ENCODE results near the gene SMIM29. TPM values are rescaled to one million over a fixed set of nuclear protein-coding genes. Genes with fewer than 3 reads are reported as not detected.

The SMIM29 gene
- total and polyA plus RNA-seq, 10 of the 15 experiments (the other 5 are each of a cell fraction or from before 2014, with no cell fraction given), result 7.1 to 30.0 (median 16.2) TPM

DNA sequence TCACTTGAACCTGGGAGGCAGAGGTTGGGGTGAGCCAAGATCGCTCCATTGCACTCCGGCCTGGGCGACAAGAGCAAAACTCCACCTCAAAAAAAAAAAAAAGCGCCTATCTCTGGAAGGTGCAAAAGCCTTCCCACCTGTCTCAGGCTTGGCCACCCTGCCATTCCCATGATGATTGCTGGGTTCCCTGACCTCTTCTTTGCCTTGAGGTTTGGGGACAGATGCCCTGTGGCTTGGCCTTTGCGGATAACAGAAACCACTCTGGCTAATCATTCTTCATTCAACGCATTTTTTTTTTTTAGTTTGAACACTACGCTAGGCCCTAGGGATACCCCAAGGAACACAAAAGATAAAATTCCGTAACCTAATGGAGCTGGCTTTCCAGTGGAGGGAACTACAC is 18.9 kb downstream of the SMIM29 start:
- intact Hi-C loops (cut with micrococcal nuclease; ENCODE audit: unreplicated experiment) (no loop called here), in situ Hi-C loops (cut with MboI) (loop anchor here (25.0 kb wide), 1 partner anchor 382 kb away; no protein-coding TSS in a partner anchor)
- no peak overlapping the region for H2AFZ ChIP-seq (ENCODE audit: control insufficient read depth, low read depth, low read length)
- RAD21 ChIA-PET (ENCODE audit: unreplicated experiment), result no interaction called here
- no peaks in the 10 kb centered on the region for H4K20me1 ChIP-seq (ENCODE audit: control insufficient read depth, insufficient read depth)
- no peak overlapping the region for H3K4me3 ChIP-seq
- no peaks in the 10 kb centered on the region for H3K79me2 ChIP-seq (ENCODE audit: control insufficient read depth, insufficient read depth, low read length)
- SMC1A ChIA-PET (ENCODE audit: uncharacterized antibody, unreplicated experiment), result interaction anchor here (1.3 kb wide), 1 partner anchor 20 kb away, joined by 4 read pairs; the partner anchor contains the start of gene SMIM29
- FAIRE-seq, result no peak
- H3K9me3 ChIP-seq (replicated peaks; ENCODE audit: control insufficient read depth, insufficient read depth, low read length), result no peaks in the 10 kb centered on the region
- H3K9ac ChIP-seq (ENCODE audit: control insufficient read depth, insufficient read depth, low read length), result no peak overlapping the region
- H3K27ac ChIP-seq (ENCODE audit: control insufficient read depth, insufficient read depth), result no peak overlapping the region
- peaks cover 24% of the 10 kb centered on the region for H3K4me1 ChIP-seq (ENCODE audit: control insufficient read depth, insufficient read depth, low read length)
- H3K4me2 ChIP-seq (ENCODE audit: control insufficient read depth, insufficient read depth), result no peak overlapping the region
- CTCF ChIA-PET, result interaction anchor here (0.6 kb wide), 1 partner anchor 740 kb away, joined by 3 read pairs; no protein-coding TSS in a partner anchor
- 94% methylated on average over 7 of the region's 8 CpGs for WGBS (ENCODE audit: insufficient coverage, insufficient replicate concordance, low lambda C conversion rate, missing lambda C conversion rate)
- no TSS peak for BruUV-seq (replicated peaks)
- no peak for DNase-seq (ENCODE audit: low read depth, low spot score)
- POLR2A ChIA-PET, result interaction anchor here (0.6 to 2.1 kb wide), 2 partner anchors 10 to 1258 kb away, joined by 3 to 7 read pairs; no protein-coding TSS in a partner anchor
- H3K27me3 ChIP-seq (replicated peaks in 1 of 2; ENCODE audit: control insufficient read depth in 2 of 2, insufficient read depth in 2 of 2, low read length in 1 of 2), result no peaks in the 10 kb centered on the region
- TF ChIP-seq TCF12 (IDR thresholded peaks at IDR 0.05; ENCODE audit: low read depth, low read length), result no peak
- TF ChIP-seq WRNIP1 (IDR thresholded peaks at IDR 0.05; ENCODE audit: borderline replicate concordance, low read depth, low read length), result no peak
- no peak for TF ChIP-seq CHD4 (IDR thresholded peaks at IDR 0.05)
- no peak for TF ChIP-seq USF1 (IDR thresholded peaks at IDR 0.05; ENCODE audit: borderline replicate concordance, extremely low read length, insufficient read depth, low read depth, low read length)
- TF ChIP-seq IKZF2 (IDR thresholded peaks at IDR 0.05), result no peak
- TF ChIP-seq ZSCAN29 (IDR thresholded peaks at IDR 0.05), result no peak
- TF ChIP-seq CBX3 (IDR thresholded peaks at IDR 0.05; ENCODE audit: borderline replicate concordance, low read depth), result no peak
- TF ChIP-seq, protein P1, sequence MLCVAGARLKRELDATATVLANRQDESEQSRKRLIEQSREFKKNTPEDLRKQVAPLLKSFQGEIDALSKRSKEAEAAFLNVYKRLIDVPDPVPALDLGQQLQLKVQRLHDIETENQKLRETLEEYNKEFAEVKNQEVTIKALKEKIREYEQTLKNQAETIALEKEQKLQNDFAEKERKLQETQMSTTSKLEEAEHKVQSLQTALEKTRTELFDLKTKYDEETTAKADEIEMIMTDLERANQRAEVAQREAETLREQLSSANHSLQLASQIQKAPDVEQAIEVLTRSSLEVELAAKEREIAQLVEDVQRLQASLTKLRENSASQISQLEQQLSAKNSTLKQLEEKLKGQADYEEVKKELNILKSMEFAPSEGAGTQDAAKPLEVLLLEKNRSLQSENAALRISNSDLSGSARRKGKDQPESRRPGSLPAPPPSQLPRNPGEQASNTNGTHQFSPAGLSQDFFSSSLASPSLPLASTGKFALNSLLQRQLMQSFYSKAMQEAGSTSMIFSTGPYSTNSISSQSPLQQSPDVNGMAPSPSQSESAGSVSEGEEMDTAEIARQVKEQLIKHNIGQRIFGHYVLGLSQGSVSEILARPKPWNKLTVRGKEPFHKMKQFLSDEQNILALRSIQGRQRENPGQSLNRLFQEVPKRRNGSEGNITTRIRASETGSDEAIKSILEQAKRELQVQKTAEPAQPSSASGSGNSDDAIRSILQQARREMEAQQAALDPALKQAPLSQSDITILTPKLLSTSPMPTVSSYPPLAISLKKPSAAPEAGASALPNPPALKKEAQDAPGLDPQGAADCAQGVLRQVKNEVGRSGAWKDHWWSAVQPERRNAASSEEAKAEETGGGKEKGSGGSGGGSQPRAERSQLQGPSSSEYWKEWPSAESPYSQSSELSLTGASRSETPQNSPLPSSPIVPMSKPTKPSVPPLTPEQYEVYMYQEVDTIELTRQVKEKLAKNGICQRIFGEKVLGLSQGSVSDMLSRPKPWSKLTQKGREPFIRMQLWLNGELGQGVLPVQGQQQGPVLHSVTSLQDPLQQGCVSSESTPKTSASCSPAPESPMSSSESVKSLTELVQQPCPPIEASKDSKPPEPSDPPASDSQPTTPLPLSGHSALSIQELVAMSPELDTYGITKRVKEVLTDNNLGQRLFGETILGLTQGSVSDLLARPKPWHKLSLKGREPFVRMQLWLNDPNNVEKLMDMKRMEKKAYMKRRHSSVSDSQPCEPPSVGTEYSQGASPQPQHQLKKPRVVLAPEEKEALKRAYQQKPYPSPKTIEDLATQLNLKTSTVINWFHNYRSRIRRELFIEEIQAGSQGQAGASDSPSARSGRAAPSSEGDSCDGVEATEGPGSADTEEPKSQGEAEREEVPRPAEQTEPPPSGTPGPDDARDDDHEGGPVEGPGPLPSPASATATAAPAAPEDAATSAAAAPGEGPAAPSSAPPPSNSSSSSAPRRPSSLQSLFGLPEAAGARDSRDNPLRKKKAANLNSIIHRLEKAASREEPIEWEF (IDR thresholded peaks at IDR 0.05; ENCODE audit: insufficient replicate concordance, low read depth, low read length), result no peak
- no peak for TF ChIP-seq SIN3A (IDR thresholded peaks at IDR 0.05; ENCODE audit: low read depth, low read length)
- no peak for TF ChIP-seq MAX (IDR thresholded peaks at IDR 0.05; ENCODE audit: low read depth, low read length)
- no peak for ATAC-seq
- H3K36me3 ChIP-seq (ENCODE audit: control insufficient read depth in 2 of 2, insufficient read depth in 2 of 2, low read length in 1 of 2), result no peaks in the 10 kb centered on the region
